ENCODE results near the gene HEXD.
"Not testable (repeated sequence)": the region's sequence is repeated elsewhere in the genome, so short reads cannot be mapped to it uniquely, and the experiment has no call there.

HEXD gene

GRCh38 chr17:82376042-82376730, 42.0 kb upstream of the HEXD start:
- no peak for DNase-seq
- H3K9me3 ChIP-seq: no peaks in the 10 kb centered on the region
- H3K27ac ChIP-seq: no peak overlapping the region
- H3K4me3 ChIP-seq: no peak overlapping the region
- H3K27me3 ChIP-seq: peaks cover 0 to 72% of the 10 kb centered on the region in 2 donors
- intact Hi-C loops (cut with DNase I; ENCODE audit: low total_unique reads): no loop called here
- no peaks in the 10 kb centered on the region for H3K36me3 ChIP-seq
- TF ChIP-seq CTCF (IDR thresholded peaks at IDR 0.05): no peak
- H3K4me1 ChIP-seq: peaks cover 0 to 18% (median 13%) of the 10 kb centered on the region in 4 donors

- H3K4me1 ChIP-seq; DNase-seq; H3K36me3 ChIP-seq; H3K27ac ChIP-seq; H3K9me3 ChIP-seq; H3K4me3 ChIP-seq; intact Hi-C loops (cut with DNase I; ENCODE audit: low total_unique reads): not testable (repeated sequence)
- H3K27me3 ChIP-seq: peaks cover 0 to 61% of the 10 kb centered on the region in 2 donors
These were observed 40.9 kb upstream of the HEXD start for GRCh38 chr17:82377294-82377693.

- H3K9me3 ChIP-seq: no peaks in the 10 kb centered on the region
- no peaks in the 10 kb centered on the region for H3K36me3 ChIP-seq
- peaks cover 0 to 9% (median 3%) of the 10 kb centered on the region in 4 donors for H3K4me1 ChIP-seq
- H3K27me3 ChIP-seq: peaks cover 0 to 62% of the 10 kb centered on the region in 2 donors
- intact Hi-C loops (cut with DNase I; ENCODE audit: low total_unique reads): no loop called here
- H3K4me3 ChIP-seq: no peak overlapping the region
- H3K27ac ChIP-seq: no peak overlapping the region
- no peak for TF ChIP-seq CTCF (IDR thresholded peaks at IDR 0.05)
- no peak for DNase-seq
These were observed 40.0 kb upstream of the HEXD start for GRCh38 chr17:82377924-82378740.

GRCh38 chr17:82378741-82379021, 39.5 kb upstream of the HEXD start:
- Histone ChIP-seq H3K27ac (no peak overlapping the region), H3K4me3 (no peak overlapping the region), H3K27me3 (peaks cover 0 to 63% of the 10 kb centered on the region in 2 donors), H3K9me3 (no peaks in the 10 kb centered on the region), H3K36me3 (no peaks in the 10 kb centered on the region), H3K4me1 (peaks cover 0 to 9% (median 3%) of the 10 kb centered on the region in 4 donors)
- DNase-seq: no peak
- no peak for TF ChIP-seq CTCF (IDR thresholded peaks at IDR 0.05)
- intact Hi-C loops (cut with DNase I; ENCODE audit: low total_unique reads): no loop called here

- no peak for TF ChIP-seq CTCF (IDR thresholded peaks at IDR 0.05)
- H3K27ac ChIP-seq: no peak overlapping the region
- peaks cover 0 to 43% of the 10 kb centered on the region in 2 donors for H3K27me3 ChIP-seq
- H3K9me3 ChIP-seq: no peaks in the 10 kb centered on the region
- no peak overlapping the region for H3K4me3 ChIP-seq
- intact Hi-C loops (cut with DNase I; ENCODE audit: low total_unique reads): no loop called here
- no peaks in the 10 kb centered on the region for H3K36me3 ChIP-seq
- H3K4me1 ChIP-seq: peaks cover 0 to 27% (median 22%) of the 10 kb centered on the region in 4 donors
- DNase-seq: no peak
These were observed 37.1 kb upstream of the HEXD start for GRCh38 chr17:82380860-82381702.

- H3K4me1 ChIP-seq: peaks cover 0 to 33% (median 27%) of the 10 kb centered on the region in 4 donors
- H3K27ac ChIP-seq; H3K36me3 ChIP-seq; H3K9me3 ChIP-seq; H3K4me3 ChIP-seq; DNase-seq; intact Hi-C loops (cut with DNase I; ENCODE audit: low total_unique reads): not testable (repeated sequence)
- H3K27me3 ChIP-seq: peaks cover 0 to 42% of the 10 kb centered on the region in 2 donors
These were observed 36.5 kb upstream of the HEXD start for GRCh38 chr17:82381703-82382009.

- H3K4me3 ChIP-seq; H3K36me3 ChIP-seq; intact Hi-C loops (cut with DNase I; ENCODE audit: low total_unique reads); H3K9me3 ChIP-seq; H3K27ac ChIP-seq; DNase-seq: not testable (repeated sequence)
- H3K27me3 ChIP-seq: peaks cover 0 to 49% of the 10 kb centered on the region in 2 donors
- peaks cover 0 to 39% (median 30%) of the 10 kb centered on the region in 4 donors for H3K4me1 ChIP-seq
These were observed 35.8 kb upstream of the HEXD start for GRCh38 chr17:82382220-82382932.
